Spleen (tissue), 7 donors: Measurements from ENCODE around the gene MOGAT2.

Experiments
- CTCF ChIP-seq, 11 experiments: fragments of 200-600 bp in 7 of 11; fragments of 450-650 bp in 4 of 11; sonication (generic) in 4 of 11; IDR thresholded peaks in 8 of 11; conservative IDR thresholded peaks in 3 of 11; 1 replicate in 7 of 11; 2 replicates in 4 of 11; pipeline versions ENCODE4 v1.4.0 to v1.8.0; 2016 to 2021; ENCODE audit warnings: antibody characterized with exemption in 11 of 11, inconsistent platforms in 4 of 11, mild to moderate bottlenecking in 1 of 11
- POLR2A ChIP-seq, 3 donors: fragments of 450-650 bp; IDR thresholded peaks; one replicate each; pipeline ENCODE4 v1.5.1; 2017; ENCODE audit warnings: antibody characterized with exemption in 3 of 3, mild to moderate bottlenecking in 1 of 3
- POLR2AphosphoS5 ChIP-seq, 3 donors: sonication (generic); formaldehyde crosslinking; IDR thresholded peaks; one replicate each; pipeline ENCODE4 v1.5.1; 2017; ENCODE audit warnings: antibody characterized with exemption in 3 of 3
- donor health status: DM: no; HTN: no; CAD: no; lungs with moderate emphysema.
- donor health status: DM: no; HTN: no; CAD: no.
- donor health status: DM: no; HTN: no; CAD: no.

- no peak for TF ChIP-seq CTCF (IDR thresholded peaks at IDR 0.05 in 8 of 11, conservative IDR thresholded peaks at IDR 0.05 in 3 of 11)
- no peak for TF ChIP-seq POLR2AphosphoS5 (IDR thresholded peaks at IDR 0.05)
- TF ChIP-seq POLR2A (IDR thresholded peaks at IDR 0.05): no peak
These were observed 4.4 kb downstream of the MOGAT2 start for GRCh38 chr11:75721852-75722668.
